GM18861 (cell line): Measurements from ENCODE around the gene MRPS34.

Experiments used
- ATAC-seq: cut with Tn5 transposase; IDR thresholded peaks from one replicate; pipeline ENCODE4 v1.9.1; 2021; ENCODE audit not compliant: unreplicated experiment

MRPS34 gene

GRCh38 chr16:1771188-1771863, 1.6 kb downstream of the MRPS34 start, which contains the start of gene NME3:
NME3 (minus strand) TSS chr16:1771543; CDS start chr16:1771534, 9 bp downstream.
- no peak for ATAC-seq

GRCh38 chr16:1770328-1771187, 2.4 kb downstream of the MRPS34 start:
- no peak for ATAC-seq

- no peak for ATAC-seq
Measured at GRCh38 chr16:1769402-1770300, 3.3 kb downstream of the MRPS34 start.

DNA sequence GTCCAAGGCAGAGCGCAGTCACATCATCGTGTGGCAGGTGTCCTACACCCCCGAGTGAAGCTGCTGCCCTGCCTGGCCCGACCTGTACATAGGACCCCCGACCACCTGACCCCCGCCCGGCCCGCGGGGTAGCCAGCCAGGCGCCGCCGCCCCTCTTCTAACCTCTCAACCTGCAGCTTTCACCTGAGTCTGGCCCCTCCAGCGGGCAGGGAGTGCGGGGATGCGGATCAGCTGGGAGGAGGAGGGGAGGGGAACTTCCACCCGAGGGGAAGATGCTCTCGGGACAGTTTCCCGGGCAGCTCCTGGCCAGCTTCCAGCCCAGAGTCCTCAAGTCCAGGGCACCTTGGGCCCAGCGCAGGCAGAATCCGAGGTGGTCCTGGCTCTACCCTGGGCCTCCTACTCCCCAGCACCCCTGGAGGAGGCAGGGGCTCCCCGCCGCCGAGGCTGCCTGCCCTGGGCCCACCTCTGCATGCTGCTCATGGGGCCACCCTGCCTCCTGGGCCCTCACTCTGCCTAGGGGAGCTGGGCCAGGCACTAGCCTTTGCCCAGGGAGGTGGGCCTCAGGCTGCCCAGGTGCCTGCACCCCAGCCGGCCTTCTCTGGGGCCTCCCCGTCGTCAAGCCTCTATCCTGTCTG, 4.0 kb downstream of the MRPS34 start:
- no peak for ATAC-seq

DNA sequence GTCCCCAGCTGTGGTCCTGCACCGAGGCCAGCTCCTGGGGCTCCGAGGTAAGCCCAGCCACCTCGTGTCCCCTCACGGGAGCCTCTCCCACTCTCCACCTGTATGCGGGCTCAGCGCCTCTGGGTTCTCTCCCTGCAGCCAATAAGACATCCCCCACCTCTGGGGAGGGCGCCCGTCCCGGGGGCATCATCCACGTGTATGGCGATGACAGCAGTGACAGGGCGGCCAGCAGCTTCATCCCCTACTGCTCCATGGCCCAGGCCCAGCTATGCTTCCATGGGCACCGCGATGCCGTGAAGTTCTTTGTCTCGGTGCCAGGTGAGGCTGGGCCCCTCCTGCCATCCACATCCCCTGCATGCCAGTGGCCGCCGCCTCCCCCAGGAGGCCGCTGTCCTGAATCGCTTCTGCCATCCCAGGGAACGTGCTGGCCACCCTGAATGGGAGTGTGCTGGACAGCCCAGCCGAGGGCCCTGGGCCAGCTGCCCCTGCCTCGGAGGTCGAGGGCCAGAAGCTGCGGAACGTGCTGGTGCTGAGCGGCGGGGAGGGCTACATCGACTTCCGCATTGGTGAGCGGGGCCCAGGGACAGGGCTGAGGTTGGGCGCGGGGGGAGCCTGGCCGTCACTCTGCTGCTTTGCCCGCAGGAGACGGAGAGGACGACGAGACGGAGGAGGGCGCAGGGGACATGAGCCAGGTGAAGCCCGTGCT, 4.7 kb downstream of the MRPS34 start:
- no peak for ATAC-seq

- ATAC-seq = no peak
Measured at GRCh38 chr16:1767116-1767994, 5.6 kb downstream of the MRPS34 start.

DNA sequence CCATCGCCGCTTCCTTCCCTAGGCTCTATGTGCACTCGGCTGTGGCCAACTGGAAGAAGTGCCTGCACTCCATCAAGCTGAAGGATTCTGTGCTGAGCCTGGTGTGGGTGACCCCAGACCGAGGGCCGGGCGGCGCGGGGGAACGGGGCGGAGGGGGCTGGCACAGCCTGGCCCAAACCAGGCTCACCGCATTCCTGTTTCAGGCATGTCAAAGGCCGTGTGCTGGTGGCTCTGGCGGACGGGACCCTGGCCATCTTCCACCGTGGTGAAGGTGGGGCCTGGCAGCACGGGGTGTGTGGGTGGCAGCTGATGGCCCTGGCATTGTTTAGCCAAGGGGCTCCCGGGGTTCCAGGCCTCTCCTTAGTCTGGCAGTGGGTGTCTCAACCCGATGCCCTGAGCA, 6.2 kb downstream of the MRPS34 start:
- no peak for ATAC-seq

GRCh38 chr16:1766231-1766630, 6.7 kb downstream of the MRPS34 start:
- no peak for ATAC-seq

- ATAC-seq = no peak
Measured at GRCh38 chr16:1765826-1766225, 7.1 kb downstream of the MRPS34 start.

- ATAC-seq = no peak
Measured at GRCh38 chr16:1764971-1765370, 8.0 kb downstream of the MRPS34 start.

DNA sequence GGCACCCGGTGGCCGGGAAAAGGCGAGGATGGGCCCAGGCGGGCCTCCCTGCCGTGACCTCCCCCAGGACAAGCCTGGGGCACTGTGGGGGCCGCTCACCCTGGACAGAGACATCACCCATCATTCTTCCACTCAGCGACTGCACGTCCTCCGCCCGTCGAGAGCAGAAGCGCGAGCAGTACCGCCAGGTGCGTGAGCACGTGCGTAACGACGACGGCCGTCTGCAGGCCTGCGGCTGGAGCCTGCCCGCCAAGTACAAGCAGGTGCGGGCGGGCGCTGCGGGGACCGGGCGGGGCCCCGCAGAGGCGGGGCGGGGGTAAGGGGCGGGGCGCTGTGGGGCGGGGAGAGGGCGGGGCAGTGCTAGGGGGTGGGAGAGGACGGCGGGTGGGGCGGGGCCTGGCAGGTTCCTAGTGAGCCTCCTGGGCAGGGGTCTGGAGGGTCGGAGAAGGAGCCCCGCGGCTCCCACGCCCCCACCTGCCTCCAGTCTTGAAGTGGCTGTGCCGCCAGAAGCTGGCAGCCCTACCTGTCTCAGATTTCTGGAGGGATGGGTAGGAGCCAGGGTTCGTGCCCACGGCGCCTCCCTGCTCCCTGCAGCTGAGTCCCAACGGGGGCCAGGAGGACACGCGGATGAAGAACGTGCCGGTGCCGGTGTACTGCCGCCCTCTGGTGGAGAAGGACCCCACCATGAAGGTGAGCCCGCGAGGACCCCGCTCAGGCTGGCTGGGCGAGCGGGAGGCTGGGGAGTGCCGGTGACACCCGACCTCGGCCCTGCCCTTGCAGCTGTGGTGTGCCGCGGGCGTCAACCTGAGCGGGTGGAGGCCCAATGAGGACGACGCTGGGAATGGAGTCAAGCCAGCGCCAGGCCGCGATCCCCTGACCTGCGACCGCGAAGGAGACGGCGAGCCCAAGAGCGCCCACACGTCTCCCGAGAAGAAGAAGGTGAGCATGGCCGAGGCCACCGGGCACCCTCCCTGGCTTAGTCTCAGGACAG, 9.1 kb downstream of the MRPS34 start:
- no peak for ATAC-seq

DNA sequence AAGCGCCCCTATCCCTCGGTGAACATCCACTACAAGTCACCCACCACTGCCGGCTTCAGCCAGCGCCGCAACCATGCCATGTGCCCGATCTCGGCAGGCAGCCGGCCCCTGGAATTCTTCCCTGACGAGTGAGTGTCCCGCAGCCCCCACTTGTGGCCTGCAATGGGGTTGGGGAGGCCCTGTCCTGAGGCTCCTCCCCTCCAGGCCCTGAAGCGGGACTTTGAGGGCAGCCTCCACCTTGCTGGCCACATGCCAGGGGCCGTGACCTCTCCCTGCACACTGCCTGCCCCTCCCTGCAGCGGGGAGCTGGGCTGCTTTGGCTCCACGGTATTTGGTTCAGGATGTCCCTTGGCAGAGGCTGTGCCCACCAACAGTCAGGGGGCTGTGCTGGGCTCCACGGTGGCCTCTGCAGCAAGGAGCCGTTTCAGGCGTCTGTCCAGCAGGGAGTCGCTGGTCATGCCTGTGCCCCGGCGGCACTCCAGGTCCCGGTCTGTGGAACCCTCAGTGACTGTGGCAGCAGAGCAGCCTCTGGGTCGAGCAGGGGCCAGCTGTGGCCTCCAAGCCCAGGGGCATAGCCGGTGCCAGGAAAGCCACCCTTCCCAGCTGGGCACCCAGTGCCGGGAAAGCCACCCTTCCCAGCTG, 9.9 kb downstream of the MRPS34 start:
- ATAC-seq = no peak

- ATAC-seq = no peak
Measured at GRCh38 chr16:1762196-1762878, 10.6 kb downstream of the MRPS34 start.

DNA sequence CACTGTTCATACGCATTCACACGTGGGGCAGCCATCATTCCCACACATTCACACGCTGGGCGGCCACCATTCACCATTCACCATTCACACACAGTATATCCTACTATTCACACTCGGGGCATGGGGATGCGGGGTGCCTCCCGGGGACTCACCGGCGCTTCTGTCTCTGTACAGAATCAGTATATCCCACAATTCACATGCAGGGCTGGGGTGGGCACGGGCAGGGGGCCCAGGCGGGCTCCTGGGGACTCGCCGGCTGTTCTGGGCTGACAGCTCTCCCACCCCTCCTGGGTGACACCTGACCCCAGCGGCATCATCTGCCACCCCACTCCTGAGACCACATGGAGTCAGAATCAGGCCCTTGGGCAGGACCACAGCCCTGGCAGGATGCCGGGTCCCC, 11.2 kb downstream of the MRPS34 start:
- no peak for ATAC-seq

GRCh38 chr16:1760911-1761310, 12.0 kb downstream of the MRPS34 start:
- ATAC-seq = no peak

DNA sequence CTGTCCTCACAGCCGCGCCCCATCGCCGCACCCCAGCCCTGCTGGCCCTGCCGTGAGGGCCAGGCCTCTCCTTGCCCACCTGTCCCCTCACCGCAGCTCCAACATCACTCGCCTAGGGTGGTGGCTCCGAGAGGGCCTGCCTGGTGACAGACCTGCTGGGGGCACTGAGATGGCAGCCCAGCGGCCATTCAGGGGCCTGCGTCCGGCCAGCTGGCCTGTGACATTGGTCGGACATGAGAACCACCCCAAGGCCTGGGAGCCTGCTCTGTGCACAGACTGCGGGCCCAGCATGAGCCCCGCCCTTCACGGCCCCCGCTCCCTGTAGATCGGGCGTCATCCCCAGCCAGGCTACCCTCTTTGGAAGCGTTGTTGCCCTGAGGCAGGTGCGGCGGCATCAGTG, 13.4 kb downstream of the MRPS34 start:
- no peak for ATAC-seq

DNA sequence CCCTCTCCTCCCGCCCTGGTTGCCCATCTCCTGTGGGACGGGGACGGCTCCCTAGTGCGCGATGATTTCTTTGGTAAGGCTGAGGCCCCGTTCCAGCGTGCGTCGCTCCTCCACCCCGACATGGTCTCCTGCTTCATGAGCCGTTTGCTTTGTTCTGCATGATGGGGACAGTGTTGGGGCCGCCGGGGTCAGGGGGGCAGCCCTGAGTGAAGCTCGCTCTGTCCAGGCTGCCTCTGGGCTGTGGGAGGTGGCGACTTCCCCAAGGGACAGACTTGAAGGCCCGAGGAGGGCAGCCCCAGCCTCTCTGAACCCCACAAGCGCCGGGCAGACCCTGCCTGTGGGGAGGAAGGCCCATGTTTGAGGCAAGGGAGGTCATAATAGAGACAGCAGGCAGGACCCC, 14.0 kb downstream of the MRPS34 start:
- ATAC-seq = no peak
